GM12878 (cell line): ENCODE results near the gene SSR3. TPM values are rescaled to one million over a fixed set of nuclear protein-coding genes. Genes with fewer than 3 reads are reported as not detected.

Experiments
- ATAC-seq: fragments of 200-7000 bp; cut with Tn5 transposase; 3 replicates; pipeline ENCODE4 v1.9.1; 2020; ENCODE audit warnings: mild to moderate bottlenecking, moderate library complexity
- BruUV-seq: library from RNA; stranded (reverse); fragments of 400-500 nt; replicated peaks from 2 replicates; lab custom pipeline; 2021; lab: Mats Ljungman, UMichigan
- CTCF ChIA-PET: fragments of 300-600 bp; sonication (Branson Sonifier 250); formaldehyde crosslinking; extraction: SDS; loops from one replicate; lab custom pipeline; 2021; ENCODE audit warnings: inconsistent platforms; lab: Yijun Ruan, JAX
- POLR2A ChIA-PET: fragments of 350-600 bp; formaldehyde crosslinking; extraction: SDS; loops from one replicate; lab custom pipeline; 2021; ENCODE audit warnings: inconsistent platforms; lab: Charles Lee
- RAD21 ChIA-PET: fragments of 300-600 bp; sonication (Branson Sonifier 250); formaldehyde crosslinking; loops from one replicate; lab custom pipeline; 2023; ENCODE audit warnings: antibody characterized with exemption; ENCODE audit not compliant: unreplicated experiment; lab: Charles Lee
- SMC1A ChIA-PET: fragments of 300-600 bp; sonication (Branson Sonifier 250); formaldehyde crosslinking; loops from one replicate; lab custom pipeline; 2023; ENCODE audit not compliant: unreplicated experiment, uncharacterized antibody; lab: Charles Lee
- DNase-seq: peaks from one replicate; pipeline ENCODE4 v3.0.0-alpha.2; 2011; ENCODE audit warnings: low read depth, low spot score
- FAIRE-seq: peaks from 3 replicates; lab custom pipeline; 2011; peaks lifted over from hg19 to GRCh38; lab: Jason Lieb, UNC
- H2AFZ ChIP-seq: 2 replicates; pipeline ENCODE4 v1.6.0; 2011; ENCODE audit warnings: low read depth, low read length, control low read depth; ENCODE audit not compliant: control insufficient read depth
- H3K27ac ChIP-seq: 2 replicates; pipeline ENCODE4 v1.5.1; 2011; ENCODE audit warnings: control low read depth; ENCODE audit not compliant: control insufficient read depth, insufficient read depth
- H3K27me3 ChIP-seq, 2 experiments: replicated peaks in 1 of 2; 2 replicates each; pipeline versions ENCODE4 v1.6.0 to v1.6.1; 2011; ENCODE audit warnings: low read length in 1 of 2; ENCODE audit not compliant: control insufficient read depth in 2 of 2, insufficient read depth in 2 of 2
- H3K36me3 ChIP-seq, 2 experiments: 2 replicates each; pipeline ENCODE4 v1.5.1; 2011; ENCODE audit warnings: low read length in 1 of 2; ENCODE audit not compliant: control insufficient read depth in 2 of 2, insufficient read depth in 2 of 2
- H3K4me1 ChIP-seq: 2 replicates; pipeline ENCODE4 v1.6.1; 2011; ENCODE audit warnings: mild to moderate bottlenecking, low read length, moderate library complexity, mixed read lengths; ENCODE audit not compliant: control insufficient read depth, insufficient read depth
- H3K4me2 ChIP-seq: 2 replicates; pipeline ENCODE4 v1.6.0; 2011; ENCODE audit warnings: control low read depth; ENCODE audit not compliant: control insufficient read depth, insufficient read depth
- H3K4me3 ChIP-seq: fragments of 200-600 bp; sonication (generic); 2 replicates; pipeline ENCODE4 v1.5.1; 2016
- H3K79me2 ChIP-seq: 2 replicates; pipeline ENCODE4 v1.6.0; 2011; ENCODE audit warnings: low read length; ENCODE audit not compliant: control insufficient read depth, insufficient read depth
- H3K9ac ChIP-seq: 2 replicates; pipeline ENCODE4 v1.8.0; 2011; ENCODE audit warnings: low read length, control low read depth, mixed read lengths; ENCODE audit not compliant: control insufficient read depth, insufficient read depth
- H3K9me3 ChIP-seq: replicated peaks from 3 replicates; pipeline ENCODE4 v1.5.1; 2011; ENCODE audit warnings: mild to moderate bottlenecking, low read length; ENCODE audit not compliant: control insufficient read depth, insufficient read depth
- H4K20me1 ChIP-seq: 2 replicates; pipeline ENCODE4 v1.6.0; 2011; ENCODE audit not compliant: control insufficient read depth, insufficient read depth
- NR2F1 ChIP-seq: fragments of 450-650 bp; conservative IDR thresholded peaks from 2 replicates; pipeline ENCODE4 v1.6.1; 2017; ENCODE audit warnings: mild to moderate bottlenecking
- WGBS: methylation state at CpG from one replicate; pipeline ENCODE4 v1.1.6; 2016; ENCODE audit warnings: low lambda C conversion rate; ENCODE audit not compliant: insufficient replicate concordance, insufficient coverage; ENCODE audit errors: missing lambda C conversion rate; 5-methylcytosine and 5-hydroxymethylcytosine counted together
- in situ Hi-C: fragments of 300-500 bp; cut with MboI; formaldehyde crosslinking; loops from 9 replicates; pipeline ENCODE4 v1.14.3; 2018; ENCODE audit warnings: mixed read lengths
- intact Hi-C: fragments of 100-400 bp; cut with micrococcal nuclease; formaldehyde crosslinking; loops from one replicate; pipeline ENCODE4 v1.14.2; 2022; ENCODE audit not compliant: unreplicated experiment
- polyA plus RNA-seq, 11 experiments: library from polyadenylated mRNA; depleted of rRNA in 4 of 11; unstranded in 6 of 11; stranded (reverse) in 5 of 11; fragments of >200 nt; fragmentation: Nextera tagmentation in 4 of 11; fragmentation: Illumina TruSeq in 1 of 11; extraction: Ambion mirVana in 4 of 11; extraction: Trizol in 1 of 11; gene quantifications; 1 replicate in 1 of 11; 2 replicates in 10 of 11; pipeline versions ENCODE4 v1.2.1 to v1.2.3, GENCODE V29; 2011 to 2016; ENCODE audit warnings: inconsistent platforms in 2 of 11, missing spikeins in 2 of 11, low read depth in 1 of 11
- total RNA-seq, 4 experiments: library from RNA; depleted of rRNA in 3 of 4; stranded (reverse); fragments of >200 nt in 3 of 4; fragmentation: Illumina TruSeq in 1 of 4; extraction: Trizol in 1 of 4; gene quantifications; 2 replicates each; pipeline versions ENCODE4 v1.2.1 to v1.2.3, GENCODE V29; 2013 to 2021
- TF ChIP-seq, protein P1 (sequence below): fragments of 450-650 bp; formaldehyde crosslinking; IDR thresholded peaks from 2 replicates; pipeline ENCODE4 v1.4.0; 2022; ENCODE audit warnings: mild to moderate bottlenecking, moderate library complexity

The SSR3 gene
- total and polyA plus RNA-seq, 10 of the 15 experiments (the other 5 are each of a cell fraction or from before 2014, with no cell fraction given) = 133 to 345 (median 191) TPM

DNA sequence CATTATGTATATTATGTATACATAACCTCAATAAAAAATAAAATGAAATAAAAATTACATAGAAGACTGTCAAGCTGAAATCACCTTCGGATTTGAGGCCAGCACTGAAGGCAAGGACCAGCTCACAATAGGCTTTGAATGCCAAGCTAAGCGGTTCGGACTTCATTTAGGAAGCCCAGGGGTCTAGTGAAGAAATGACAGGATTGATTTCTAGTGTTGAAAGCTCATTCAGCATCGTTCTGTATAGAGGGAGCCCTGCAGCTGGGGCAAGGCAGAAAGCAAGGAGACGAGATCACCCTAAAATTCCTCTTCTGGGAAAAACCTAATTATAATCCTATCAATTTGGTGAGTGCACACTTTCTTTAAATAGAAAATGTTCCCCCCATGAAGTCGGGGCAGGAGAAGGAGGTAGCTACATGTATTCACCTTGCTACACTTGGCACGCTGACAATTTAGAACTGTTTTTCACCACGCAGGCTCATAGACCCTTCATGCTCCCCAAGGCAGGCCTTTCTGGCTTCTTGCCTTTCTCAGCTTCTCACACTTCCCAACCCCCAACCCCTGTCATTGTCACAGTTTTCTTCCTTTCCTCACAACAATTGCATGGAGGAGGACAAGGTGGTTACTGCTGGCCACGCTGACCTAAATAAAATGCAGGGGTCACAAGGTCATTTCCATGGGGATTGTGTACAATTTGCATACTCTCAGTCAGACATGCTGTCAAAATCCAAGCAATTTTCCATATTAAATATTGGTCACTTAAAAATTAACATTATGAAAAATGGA lies 44.4 kb upstream of the SSR3 start:
- BruUV-seq = no TSS peak
- Histone ChIP-seq H3K4me1 (peaks cover 6% of the 10 kb centered on the region; the same call in 1 of the 2 replicates), H3K27ac (no peak overlapping the region)
- TF ChIP-seq, protein P1, sequence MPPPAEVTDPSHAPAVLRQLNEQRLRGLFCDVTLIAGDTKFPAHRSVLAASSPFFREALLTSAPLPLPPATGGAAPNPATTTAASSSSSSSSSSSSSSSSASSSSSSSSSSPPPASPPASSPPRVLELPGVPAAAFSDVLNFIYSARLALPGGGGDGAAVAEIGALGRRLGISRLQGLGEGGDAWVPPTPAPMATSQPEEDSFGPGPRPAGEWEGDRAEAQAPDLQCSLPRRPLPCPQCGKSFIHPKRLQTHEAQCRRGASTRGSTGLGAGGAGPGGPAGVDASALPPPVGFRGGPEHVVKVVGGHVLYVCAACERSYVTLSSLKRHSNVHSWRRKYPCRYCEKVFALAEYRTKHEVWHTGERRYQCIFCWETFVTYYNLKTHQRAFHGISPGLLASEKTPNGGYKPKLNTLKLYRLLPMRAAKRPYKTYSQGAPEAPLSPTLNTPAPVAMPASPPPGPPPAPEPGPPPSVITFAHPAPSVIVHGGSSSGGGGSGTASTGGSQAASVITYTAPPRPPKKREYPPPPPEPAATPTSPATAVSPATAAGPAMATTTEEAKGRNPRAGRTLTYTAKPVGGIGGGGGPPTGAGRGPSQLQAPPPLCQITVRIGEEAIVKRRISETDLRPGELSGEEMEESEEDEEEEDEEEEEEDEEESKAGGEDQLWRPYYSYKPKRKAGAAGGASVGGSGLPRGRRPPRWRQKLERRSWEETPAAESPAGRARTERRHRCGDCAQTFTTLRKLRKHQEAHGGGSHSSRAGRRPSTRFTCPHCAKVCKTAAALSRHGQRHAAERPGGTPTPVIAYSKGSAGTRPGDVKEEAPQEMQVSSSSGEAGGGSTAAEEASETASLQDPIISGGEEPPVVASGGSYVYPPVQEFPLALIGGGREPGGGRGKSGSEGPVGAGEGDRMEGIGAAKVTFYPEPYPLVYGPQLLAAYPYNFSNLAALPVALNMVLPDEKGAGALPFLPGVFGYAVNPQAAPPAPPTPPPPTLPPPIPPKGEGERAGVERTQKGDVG (CRISPR knock-in tag) = no peak
- 0 out of 2 replicates have a peak, but pooled peaks have one; percentile 37 for TF ChIP-seq NR2F1
- TF ChIP-seq, all 136 proteins: peak for 1
- 81% methylated on average over 9 of the region's 9 CpGs for WGBS
- ChIA-PET POLR2A (interaction anchor here (1.0 kb wide), 1 partner anchor 10 kb away, joined by 3 read pairs; no protein-coding TSS in a partner anchor), SMC1A (interaction anchor here (0.7 to 1.2 kb wide), 4 partner anchors 23 to 65 kb away, joined by 3 to 5 read pairs (median 4); no protein-coding TSS in a partner anchor), RAD21 (interaction anchor here (0.7 to 1.2 kb wide), 3 partner anchors 11 to 23 kb away, joined by 3 to 4 read pairs (median 3); no protein-coding TSS in a partner anchor), CTCF (interaction anchor here (1.0 to 1.3 kb wide), 2 partner anchors 11 to 150 kb away, joined by 3 to 4 read pairs; no protein-coding TSS in a partner anchor)
- Histone ChIP-seq H3K9ac (no peak overlapping the region), H3K4me2 (no peak overlapping the region), H3K36me3 (no peaks in the 10 kb centered on the region), H3K4me3 (no peak overlapping the region), H2AFZ (no peak overlapping the region), H3K9me3 (no peaks in the 10 kb centered on the region; the same call in 2 of the 3 replicates), H3K79me2 (no peaks in the 10 kb centered on the region), H4K20me1 (no peaks in the 10 kb centered on the region), H3K27me3 (no peaks in the 10 kb centered on the region)
- no peak for ATAC-seq
- intact Hi-C loops = no loop called here
- FAIRE-seq = no peak
- DNase-seq = no peak
- in situ Hi-C loops = no loop called here
